SIG-M5 treated with dmso at 0.1 percent for 504 hours (cell line): Measurements from ENCODE around the gene YIF1B.

Experiments
- DNase-seq: peaks from one replicate; lab custom pipeline; 2025; ENCODE audit not compliant: unreplicated experiment; lab: John Stamatoyannopoulos, UW

YIF1B gene

DNA sequence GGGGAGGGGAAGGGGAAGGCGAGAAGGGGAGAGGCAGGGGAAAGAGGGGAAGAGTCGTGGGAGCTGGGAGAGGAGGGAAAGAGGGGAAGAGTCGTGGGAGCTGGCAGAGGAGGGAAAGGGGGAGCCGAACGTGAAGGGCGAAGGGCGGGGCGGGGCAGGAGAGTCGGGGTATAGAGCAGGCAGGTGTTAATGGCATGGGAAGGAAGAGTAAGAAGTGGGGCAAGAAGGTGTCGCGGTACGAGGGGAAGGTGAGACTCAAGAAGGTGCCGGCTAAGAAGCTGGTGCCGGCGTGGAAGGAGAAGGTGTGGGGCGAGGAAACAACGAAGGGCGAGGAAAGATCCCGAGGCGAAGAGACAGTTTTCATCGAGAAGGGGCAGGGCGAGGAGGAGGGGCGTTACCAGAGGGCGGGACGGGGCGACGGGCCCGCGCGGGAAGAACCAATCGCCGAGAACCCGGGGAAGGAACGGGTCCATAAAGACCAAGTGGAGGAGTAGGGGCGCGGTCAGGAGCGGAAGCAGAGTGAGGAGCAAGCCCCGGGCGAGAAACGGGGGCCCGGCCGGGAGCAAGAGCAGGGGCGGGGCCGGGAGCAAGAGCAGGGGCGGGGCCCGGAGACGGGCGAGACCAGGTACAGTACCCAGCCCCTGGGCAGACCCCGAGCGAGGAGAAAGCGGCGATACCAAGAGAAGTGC is 20.3 kb upstream of the YIF1B start:
- DNase-seq: peak; percentile 97

DNA sequence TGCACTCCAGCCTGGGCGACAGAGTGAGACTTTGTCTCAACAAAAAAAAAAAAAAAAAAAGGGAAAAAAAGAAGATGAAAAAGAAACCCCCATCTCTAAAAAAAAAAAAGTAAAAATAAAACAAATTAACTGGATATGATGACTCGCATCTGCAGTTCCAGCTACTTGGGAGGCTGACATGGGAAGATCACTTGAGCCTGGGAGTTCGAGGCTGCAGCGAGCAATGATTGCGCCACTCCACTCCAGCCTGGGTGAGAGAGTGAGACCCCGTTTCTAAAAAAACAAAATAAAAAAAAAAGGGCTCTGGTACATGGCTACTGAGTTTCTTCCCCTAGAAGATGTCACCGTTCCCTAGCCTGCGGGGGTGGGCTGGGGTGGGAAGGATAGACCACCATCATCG is 17.5 kb upstream of the YIF1B start:
- DNase-seq: no peak

DNA sequence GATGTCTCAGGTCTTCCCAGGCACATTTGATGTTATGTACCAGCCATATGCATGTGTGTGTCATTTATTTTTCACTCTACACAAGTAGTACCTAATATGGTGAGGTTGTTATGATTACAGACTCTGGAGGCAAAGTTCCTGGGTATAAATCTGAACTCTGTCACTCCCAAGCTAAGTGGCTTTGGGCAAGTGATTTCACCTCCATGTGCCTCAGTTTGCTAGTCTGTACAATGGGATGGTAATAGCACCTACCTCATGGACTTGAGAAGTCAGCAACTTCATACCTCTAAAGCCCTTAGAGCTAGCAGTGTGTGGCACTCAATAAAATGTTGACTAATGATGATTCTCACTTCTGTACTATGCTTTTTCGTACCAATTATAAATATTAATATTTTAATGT is 16.0 kb upstream of the YIF1B start:
- no peak for DNase-seq

DNA sequence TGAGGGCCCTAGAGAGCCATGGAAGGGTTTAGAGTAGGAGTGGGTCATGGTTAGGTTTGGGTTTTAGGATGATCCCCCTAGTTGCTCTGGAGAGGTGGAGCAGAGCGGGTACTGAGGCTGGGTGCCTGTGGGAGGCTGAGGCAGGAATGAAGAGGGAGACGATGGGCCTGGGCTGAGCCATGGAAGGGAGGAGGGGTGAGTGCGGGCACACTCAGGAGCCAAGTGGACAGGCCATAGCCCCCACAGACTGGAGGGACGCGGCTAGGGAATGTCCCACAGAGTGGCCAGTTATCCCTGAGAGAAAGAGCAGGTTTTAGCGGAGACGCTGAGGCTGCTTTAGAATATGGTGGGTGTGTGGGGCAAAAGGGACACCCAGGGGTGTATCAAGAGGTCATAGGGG is 13.9 kb upstream of the YIF1B start:
- no peak for DNase-seq

DNA sequence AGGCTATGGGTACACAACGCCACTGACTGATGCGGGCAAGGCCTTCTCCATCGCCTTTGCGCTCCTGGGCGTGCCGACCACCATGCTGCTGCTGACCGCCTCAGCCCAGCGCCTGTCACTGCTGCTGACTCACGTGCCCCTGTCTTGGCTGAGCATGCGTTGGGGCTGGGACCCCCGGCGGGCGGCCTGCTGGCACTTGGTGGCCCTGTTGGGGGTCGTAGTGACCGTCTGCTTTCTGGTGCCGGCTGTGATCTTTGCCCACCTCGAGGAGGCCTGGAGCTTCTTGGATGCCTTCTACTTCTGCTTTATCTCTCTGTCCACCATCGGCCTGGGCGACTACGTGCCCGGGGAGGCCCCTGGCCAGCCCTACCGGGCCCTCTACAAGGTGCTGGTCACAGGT is 10.8 kb upstream of the YIF1B start:
- no peak for DNase-seq

DNA sequence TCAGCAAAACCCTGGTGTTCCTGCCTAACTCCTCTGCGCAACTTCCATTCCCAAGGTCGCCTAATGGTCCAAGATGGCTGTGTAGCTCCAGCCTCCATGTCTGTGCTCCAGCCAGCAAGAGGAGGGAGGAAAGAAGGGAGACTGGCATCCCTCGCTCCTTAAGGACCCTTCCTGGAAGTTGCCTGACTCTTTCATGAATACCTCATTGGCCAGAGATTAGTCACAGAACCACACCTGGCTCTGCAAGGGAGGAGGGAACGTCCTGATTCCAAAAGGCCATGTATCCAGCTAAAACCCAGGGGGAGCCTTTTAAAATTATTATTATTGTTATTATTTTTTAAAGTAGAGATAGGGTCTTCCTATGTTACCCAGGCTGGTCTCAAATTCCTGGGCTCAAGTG is 8.7 kb upstream of the YIF1B start:
- DNase-seq: no peak

DNA sequence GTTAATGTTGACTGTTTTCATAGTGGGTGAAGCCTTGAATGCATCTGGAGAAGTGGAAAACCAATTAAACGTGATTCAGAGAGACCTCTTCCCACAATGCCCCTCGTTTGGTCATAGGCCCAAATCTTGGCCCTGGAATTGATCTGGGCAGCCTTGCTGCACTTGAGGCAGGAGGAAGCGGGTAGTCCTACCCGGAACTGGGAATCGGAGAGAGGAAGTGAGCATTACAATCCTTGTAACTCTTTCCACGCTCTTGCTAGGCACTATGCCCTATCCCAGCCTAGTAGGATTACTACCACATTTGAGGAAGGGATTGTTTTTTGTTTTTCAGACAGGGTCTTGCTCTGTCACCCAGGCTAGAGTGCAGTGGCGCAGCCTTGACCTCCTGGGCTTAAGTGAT is 7.5 kb upstream of the YIF1B start:
- no peak for DNase-seq

DNA sequence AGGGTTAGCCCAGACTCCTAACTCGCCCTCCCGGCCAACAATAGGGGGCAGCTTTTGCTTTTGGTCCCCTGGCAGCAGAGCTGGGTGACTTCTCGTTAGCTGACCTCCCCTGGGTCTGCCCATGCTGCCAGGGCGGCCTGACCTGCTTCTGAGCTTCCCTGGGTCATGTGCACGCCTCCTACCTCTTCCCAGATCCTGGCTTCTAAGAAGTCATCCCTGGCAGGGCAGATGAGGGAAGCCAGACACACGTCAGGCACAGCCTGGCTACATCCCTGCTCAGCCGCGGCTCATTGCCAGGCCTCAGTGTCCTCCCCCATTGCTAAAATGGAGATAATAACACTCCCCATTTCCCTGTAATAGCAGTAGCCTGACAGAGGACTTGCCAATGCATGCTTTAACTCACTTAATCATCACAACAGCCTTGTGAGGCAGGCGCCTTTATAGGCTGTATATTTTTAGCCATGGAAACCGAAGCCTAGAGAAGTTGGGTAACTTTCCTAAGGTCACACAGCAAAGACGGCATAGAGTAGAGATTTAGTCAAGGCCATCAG is 6.0 kb upstream of the YIF1B start:
- peak; percentile 24 for DNase-seq

DNA sequence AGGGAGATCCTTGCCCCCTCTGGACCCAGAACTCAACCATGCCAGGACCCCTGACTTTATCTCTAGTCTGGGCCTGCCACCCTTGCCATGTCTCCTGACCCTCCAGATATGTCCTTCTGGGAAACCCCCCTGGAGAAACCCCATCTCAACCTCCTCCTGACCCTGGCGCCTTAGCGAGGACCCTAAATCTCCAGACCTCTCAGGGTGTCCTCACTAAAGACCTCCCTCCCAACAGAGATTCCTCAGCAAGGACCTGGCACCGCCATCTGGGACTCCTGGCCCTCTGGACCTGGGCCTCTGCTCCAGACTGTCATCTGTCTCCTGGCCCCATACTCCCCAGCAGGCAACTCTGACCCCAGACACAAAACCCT is 5.2 kb upstream of the YIF1B start:
- DNase-seq: no peak

DNA sequence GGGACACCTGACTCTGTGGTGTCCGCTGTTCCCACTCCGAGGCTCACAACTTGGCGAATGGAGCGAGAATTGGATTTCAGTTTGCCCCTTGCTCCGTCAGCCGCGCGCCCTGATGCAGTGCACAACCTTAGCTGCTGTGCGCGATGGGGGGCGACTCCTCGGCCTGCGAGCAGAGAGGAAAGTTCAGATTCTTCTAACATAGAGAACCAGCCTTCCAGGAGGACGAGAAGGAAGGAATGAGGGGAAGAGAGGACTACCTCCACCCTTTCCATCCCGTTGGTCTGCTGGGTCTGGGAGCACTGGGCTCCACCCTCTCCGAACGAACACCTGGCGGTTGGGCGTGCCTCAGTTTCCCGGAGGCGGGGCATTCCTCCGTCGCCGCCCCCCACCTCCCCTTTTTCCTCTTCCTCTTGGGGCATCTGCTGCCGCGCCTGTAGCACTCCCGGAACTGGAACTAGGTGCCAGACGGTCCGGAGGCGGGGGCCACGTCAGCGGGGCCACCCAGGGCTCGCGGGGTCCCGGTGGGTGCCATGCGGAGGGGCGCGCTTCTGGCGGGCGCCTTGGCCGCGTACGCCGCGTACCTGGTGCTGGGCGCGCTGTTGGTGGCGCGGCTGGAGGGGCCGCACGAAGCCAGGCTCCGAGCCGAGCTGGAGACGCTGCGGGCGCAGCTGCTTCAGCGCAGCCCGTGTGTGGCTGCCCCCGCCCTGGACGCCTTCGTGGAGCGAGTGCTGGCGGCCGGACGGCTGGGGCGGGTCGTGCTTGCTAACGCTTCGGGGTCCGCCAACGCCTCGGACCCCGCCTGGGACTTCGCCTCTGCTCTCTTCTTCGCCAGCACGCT is 3.9 kb upstream of the YIF1B start, which contains the start of gene KCNK6:
Gene KCNK6 (plus strand): TSS at position 425 of the 838 bp plus-strand sequence. CDS start 106 bp downstream, at position 531.
- peak; percentile 17 for DNase-seq

DNA sequence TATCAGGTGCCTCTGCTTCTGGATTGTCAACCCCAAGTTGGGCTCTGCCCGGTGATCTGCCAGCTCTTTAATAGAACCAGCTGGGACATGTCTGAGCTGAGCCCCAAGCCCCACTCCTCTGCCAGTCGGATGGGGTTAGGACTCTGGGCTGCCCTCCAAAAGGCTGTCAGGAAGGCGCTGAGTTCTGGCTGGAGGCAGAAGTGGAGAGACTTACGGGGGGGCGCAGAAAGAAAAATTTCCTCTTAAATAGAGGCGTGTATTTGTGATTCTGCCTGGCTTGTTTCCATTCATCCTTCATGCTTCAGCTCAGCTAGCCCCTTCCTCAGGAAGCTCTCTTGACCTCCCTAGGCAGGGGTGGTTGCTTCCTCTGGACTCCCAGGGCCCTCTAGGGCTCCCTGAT is 2.9 kb upstream of the YIF1B start:
- DNase-seq: no peak

DNA sequence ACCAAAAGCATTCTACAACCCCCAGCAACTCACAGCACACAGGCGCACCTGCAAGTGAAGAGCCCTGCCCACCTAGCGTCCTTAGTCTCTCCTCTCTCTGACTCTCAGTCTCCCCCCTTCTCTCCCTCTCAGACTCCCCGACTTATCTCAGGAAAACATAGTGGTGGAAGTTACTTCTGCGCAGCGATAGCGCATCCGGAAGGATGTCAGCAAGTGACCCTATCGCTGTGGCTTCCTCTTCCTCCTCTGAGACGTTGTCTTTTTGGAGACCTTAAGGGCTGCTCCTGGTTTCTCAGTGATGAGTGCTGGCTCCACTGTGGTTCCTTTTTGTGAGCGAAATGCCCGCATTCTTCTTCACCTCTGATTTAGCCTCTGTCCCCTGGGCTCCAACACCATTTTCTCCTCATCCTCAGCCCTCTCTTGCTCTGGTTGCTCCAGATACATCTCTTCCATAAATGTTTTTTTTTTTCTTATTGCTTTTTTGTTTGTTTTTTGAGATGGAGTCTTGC is 1.4 kb upstream of the YIF1B start:
- DNase-seq: peak; percentile 34

DNA sequence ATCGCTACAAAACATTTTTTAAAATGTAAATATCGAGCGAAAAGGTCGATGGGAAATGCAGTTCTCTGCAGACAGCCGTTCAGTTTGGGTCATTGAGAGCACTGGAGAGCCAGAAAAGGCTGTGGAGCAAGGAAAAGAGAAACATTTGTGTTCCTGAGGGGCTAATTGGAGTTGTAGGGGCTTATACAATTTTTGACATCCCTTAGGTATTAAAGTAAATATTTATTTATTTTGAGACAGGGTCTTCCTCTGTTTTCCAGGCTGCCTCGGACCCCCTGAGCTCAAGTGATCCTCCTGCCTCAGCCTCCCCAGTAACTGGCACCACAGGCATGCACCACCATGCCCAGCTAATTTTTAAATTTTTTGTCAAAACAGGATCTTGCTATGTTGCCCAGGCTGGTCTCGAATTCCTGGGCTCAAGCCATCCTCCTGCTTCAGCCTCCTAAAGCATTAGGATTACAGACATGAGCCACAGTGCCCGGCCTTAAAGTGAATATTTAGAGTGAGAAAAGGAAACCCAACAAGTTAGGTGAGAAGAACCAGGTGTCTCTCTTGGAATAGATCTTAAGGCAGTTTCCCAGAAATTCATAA is 825 bp upstream of the YIF1B start:
- DNase-seq: no peak

DNA sequence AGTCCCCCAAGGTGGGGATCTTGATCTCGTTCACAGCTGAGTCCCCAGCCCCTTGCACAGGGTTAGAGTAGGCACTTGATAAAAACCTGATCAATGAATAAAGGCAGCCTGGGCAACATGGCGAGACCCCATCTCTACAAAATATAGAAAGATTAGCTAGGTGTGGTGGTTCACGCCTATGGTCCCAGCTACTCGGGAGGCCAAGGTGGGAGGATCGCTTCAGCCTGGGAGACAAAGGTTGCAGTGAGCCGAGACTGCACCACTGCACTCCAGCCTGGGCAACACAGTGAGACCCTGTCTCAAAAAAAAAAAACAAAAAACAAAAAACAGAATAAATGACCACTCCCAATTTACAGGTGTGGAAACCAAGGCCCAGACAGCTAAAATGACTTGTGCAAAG is 4.8 kb downstream of the YIF1B start:
- DNase-seq: no peak

DNA sequence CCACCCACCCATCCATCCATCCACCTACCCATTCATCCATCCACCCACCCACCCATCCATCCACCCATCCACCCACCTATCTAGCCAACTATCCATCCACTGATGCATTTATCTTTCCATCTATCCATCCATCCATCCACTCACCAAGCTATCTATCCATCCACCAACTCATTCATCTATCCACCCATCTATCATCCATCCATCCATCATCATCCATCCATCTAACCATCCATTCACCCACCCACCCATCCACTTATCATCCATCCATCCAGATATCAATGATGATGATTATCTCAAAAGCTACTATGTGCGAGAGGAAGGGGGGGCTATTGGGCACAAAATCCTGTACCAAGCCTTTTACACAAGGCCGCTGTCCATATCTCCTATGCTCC is 5.5 kb downstream of the YIF1B start:
- DNase-seq: no peak

DNA sequence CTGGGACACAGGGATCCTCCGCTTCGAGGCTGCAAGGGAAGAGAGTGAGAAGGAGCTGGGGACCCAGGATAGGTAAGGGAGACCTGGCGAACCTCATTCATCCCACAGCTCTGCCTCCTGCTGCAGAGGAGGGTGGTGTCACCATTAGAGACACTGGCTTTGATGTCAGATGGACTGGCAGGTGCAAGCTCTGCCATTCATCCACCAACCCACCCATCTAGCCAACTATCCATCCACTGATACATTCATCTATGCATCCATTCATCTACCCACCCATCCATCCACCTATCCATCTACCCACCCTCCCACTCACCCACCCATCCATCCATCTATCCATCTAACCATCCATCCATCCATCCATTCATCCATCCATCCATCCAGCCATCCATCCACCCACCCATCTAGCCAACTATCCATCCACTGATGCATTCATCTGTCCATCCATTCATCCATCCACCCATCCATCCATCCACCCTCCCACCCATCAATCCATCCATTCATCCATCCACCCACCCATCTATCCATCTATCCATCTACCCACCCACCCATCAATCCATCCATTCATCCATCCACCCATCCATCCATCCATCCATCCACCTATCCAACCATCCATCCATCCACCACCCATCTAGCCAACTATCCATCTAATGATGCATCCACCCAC is 6.0 kb downstream of the YIF1B start:
- no peak for DNase-seq

DNA sequence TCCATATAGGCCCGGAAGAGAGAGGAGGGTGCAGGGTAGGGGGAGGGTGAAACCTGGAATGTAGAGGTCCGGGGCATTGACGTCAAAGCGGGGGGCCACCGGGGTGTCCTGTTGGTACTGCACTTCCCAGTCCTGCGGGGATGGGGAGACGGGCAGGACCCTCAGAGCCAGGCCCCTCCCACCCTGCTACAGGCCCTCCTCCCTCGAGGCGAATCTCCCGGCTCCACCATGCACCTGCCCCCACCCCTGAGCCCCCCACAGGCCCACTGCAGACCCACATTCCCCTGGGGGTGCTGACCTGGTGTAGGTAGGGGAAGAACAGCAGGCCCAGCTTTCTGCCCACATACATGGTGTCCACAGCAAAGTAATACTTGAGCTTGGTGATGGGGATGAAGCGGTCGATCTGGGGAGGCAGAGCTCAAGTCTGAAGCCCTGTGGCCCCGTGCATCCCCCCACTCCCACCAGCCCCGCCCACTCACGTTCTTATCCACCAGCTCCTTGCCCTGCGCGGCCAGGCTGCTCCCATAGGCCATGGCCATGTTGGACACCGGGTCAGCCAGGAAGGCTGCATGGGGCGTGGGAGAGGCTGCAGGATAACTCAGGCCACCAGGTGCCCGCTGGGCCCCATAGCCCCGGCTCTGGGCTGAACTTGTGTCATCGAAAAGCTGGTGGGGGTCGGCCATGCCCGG is 6.7 kb downstream of the YIF1B start:
- DNase-seq: no peak

DNA sequence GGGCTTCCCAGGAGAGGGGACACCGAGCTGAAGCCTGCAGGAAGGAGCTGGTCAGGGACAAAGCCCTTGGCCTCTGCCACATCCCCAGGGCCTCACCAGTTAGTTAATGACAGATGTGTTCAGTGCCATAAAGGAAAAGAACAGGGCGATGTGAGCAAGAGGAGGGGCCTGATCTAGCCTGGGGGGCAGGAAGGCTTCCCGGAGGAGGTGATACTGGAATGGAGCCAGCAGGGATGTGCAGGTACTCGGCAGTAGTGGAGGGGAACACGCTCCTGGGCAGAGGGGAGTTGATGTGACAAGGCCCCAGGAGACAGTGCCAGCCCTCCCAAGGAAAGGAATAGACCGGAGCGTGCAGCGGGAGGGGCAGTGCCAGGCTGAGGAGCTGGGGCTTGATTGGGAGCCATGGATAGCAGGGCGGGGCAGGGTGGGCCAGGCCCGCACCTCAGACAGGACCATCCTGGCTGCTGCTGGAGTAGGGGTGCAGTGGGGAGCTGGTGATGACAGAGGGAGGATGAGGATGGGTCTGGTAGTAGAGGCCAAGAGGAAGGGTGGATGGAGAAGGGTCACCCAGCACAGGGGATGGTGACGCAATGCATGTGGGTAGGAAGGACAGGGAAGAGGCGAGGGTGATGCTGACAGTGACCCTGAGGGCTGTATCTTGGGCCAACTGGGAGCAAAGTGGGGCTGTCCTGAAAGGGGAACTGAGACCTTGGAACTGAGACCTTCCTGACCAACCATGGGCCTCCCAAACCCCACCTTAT is 7.6 kb downstream of the YIF1B start:
- no peak for DNase-seq

DNA sequence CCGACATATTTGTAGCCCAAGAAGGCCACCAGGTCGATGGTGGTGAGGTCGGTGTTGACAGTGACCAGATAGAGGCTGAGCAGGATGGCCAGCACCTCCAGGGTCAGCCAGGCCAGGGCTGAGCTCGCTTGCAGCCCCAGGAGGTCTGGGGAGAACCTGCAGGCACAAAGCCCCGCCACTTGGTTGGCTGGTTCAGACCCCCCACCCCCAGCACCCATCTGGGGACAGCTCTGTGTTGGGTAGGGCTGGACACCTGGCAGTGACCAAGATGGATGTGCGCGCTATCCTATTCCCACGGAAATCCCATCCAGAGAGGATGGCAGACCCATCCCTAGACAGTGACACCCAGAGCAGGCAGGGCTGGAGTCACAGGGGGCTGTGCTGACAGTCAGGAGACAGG is 8.2 kb downstream of the YIF1B start:
- no peak for DNase-seq

DNA sequence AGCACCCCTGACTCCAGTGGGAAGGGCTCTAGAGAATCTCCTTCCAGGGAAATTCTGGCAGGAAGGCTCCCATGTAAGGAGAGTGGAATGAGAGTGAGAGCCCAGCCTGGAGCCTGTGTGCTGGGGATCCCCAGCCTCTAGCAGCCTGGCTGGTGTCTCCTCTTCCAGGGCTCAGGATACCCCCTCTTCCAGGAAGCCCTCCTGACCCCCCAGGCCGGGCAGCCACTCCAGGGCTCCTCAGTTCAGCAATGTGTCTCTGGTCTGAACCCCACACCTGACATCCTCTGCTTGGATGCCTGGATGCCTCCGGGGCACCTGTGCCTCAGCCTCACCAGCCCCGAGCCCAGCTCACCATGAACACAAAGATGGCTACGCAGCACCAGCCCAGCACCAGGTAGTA is 8.7 kb downstream of the YIF1B start:
- DNase-seq: no peak
